DOHH2 (cell line): ENCODE results near the gene BTBD10.

Experiments used
- CTCF ChIP-seq: fragments of 200-600 bp; sonication (generic); IDR thresholded peaks from one replicate; pipeline ENCODE4 v1.5.1; 2014; ENCODE audit warnings: antibody characterized with exemption, mild to moderate bottlenecking, low read depth, low read length; ENCODE audit not compliant: poor library complexity, severe bottlenecking
- EZH2phosphoT487 ChIP-seq: fragments of 200-600 bp; sonication (generic); IDR thresholded peaks from 2 replicates; pipeline ENCODE4 v1.6.1; 2017; ENCODE audit warnings: borderline replicate concordance, mild to moderate bottlenecking, antibody characterized with exemption, low read length, moderate library complexity, mixed read lengths

GRCh38 chr11:13494051-13494450, 31.0 kb upstream of the BTBD10 start:
- TF ChIP-seq CTCF (no peak), EZH2phosphoT487 (no peak)
